IMR-90 (cell line): Measurements from ENCODE around the gene TGM6. TPM values are rescaled to one million over a fixed set of nuclear protein-coding genes. Genes with fewer than 3 reads are reported as not detected.

Source experiments
- ATAC-seq: fragments of 200-7000 bp; cut with Tn5 transposase; 2 replicates; pipeline ENCODE4 v1.9.1; 2020; ENCODE audit warnings: low read depth, mild to moderate bottlenecking, moderate library complexity
- BruUV-seq: library from RNA; stranded (reverse); fragments of 400-500 nt; replicated peaks from 2 replicates; lab custom pipeline; 2021; lab: Mats Ljungman, UMichigan
- CTCF ChIA-PET: fragments of 300-600 bp; formaldehyde crosslinking; extraction: SDS; loops from one replicate; lab custom pipeline; 2021; ENCODE audit warnings: antibody characterized with exemption; lab: Yijun Ruan, JAX
- POLR2A ChIA-PET: fragments of 300-600 bp; sonication (Branson Sonifier 250); formaldehyde crosslinking; loops from one replicate; lab custom pipeline; 2022; ENCODE audit warnings: antibody characterized with exemption; ENCODE audit not compliant: unreplicated experiment; lab: Charles Lee
- DNase-seq: peaks from one replicate; pipeline ENCODE4 v3.0.0; 2013
- H2AFZ ChIP-seq: replicated peaks from 2 replicates; pipeline ENCODE3; 2013; ENCODE audit warnings: low read length, mild to moderate bottlenecking; ENCODE audit not compliant: poor library complexity
- H2AK5ac ChIP-seq: 2 replicates; pipeline ENCODE4 v1.6.1; 2013; ENCODE audit warnings: low read depth, low read length, inconsistent platforms
- H2AK9ac ChIP-seq: replicated peaks from 2 replicates; pipeline ENCODE3; 2013; ENCODE audit warnings: mild to moderate bottlenecking, low read depth, low read length, moderate library complexity; ENCODE audit not compliant: poor library complexity
- H2BK120ac ChIP-seq: 2 replicates; pipeline ENCODE4 v1.6.1; 2013; ENCODE audit warnings: low read depth, low read length, inconsistent platforms
- H2BK15ac ChIP-seq: 3 replicates; pipeline ENCODE4 v1.6.1; 2013; ENCODE audit warnings: low read depth, low read length, inconsistent platforms
- H2BK20ac ChIP-seq: 2 replicates; pipeline ENCODE4 v1.6.1; 2013; ENCODE audit warnings: low read depth, mild to moderate bottlenecking, inconsistent platforms, low read length, moderate library complexity
- H2BK5ac ChIP-seq: 2 replicates; pipeline ENCODE4 v1.6.1; 2013; ENCODE audit warnings: mild to moderate bottlenecking, low read depth, low read length, inconsistent platforms; ENCODE audit not compliant: poor library complexity, severe bottlenecking
- H3K14ac ChIP-seq: replicated peaks from 2 replicates; pipeline ENCODE4 v1.6.1; 2013; ENCODE audit warnings: low read depth, low read length, inconsistent platforms
- H3K18ac ChIP-seq: 2 replicates; pipeline ENCODE4 v1.6.1; 2013; ENCODE audit warnings: low read depth, low read length, control low read depth
- H3K23ac ChIP-seq: 2 replicates; pipeline ENCODE4 v1.6.1; 2013; ENCODE audit warnings: low read depth, low read length, inconsistent platforms
- H3K27ac ChIP-seq: 2 replicates; pipeline ENCODE4 v1.5.1; 2013; ENCODE audit warnings: mild to moderate bottlenecking, control low read depth, low read length; ENCODE audit not compliant: insufficient read depth
- H3K27me3 ChIP-seq: 2 replicates; pipeline ENCODE4 v1.6.1; 2013; ENCODE audit warnings: low read length; ENCODE audit not compliant: control insufficient read depth, insufficient read depth
- H3K36me3 ChIP-seq: 2 replicates; pipeline ENCODE4 v1.6.1; 2013; ENCODE audit warnings: low read length, mixed read lengths; ENCODE audit not compliant: control insufficient read depth, insufficient read depth
- H3K4ac ChIP-seq: 2 replicates; pipeline ENCODE4 v1.6.1; 2013; ENCODE audit warnings: low read depth, low read length, inconsistent platforms
- H3K4me1 ChIP-seq: 2 replicates; pipeline ENCODE4 v1.6.1; 2013; ENCODE audit warnings: low read length, mixed read lengths; ENCODE audit not compliant: control insufficient read depth, insufficient read depth
- H3K4me2 ChIP-seq: 2 replicates; pipeline ENCODE4 v1.6.1; 2013; ENCODE audit warnings: low read depth, mild to moderate bottlenecking, control low read depth, low read length, moderate library complexity
- H3K4me3 ChIP-seq: 2 replicates; pipeline ENCODE4 v1.5.1; 2013; ENCODE audit warnings: low read depth, mild to moderate bottlenecking, control low read depth, low read length, moderate library complexity; ENCODE audit not compliant: insufficient read depth
- H3K56ac ChIP-seq: 2 replicates; pipeline ENCODE4 v1.6.1; 2013; ENCODE audit warnings: low read length, inconsistent platforms; ENCODE audit not compliant: insufficient read depth; ENCODE audit errors: extremely low read depth
- H3K79me1 ChIP-seq, 2 experiments: 2 replicates each; pipeline ENCODE4 v1.6.1; 2013; ENCODE audit warnings: low read length in 2 of 2, inconsistent platforms in 1 of 2, low read depth in 1 of 2
- H3K9ac ChIP-seq: 2 replicates; pipeline ENCODE4 v1.6.1; 2013; ENCODE audit warnings: low read depth, low read length, control low read depth
- H3K9me1 ChIP-seq: 2 replicates; pipeline ENCODE4 v1.6.1; 2013; ENCODE audit warnings: low read length, inconsistent platforms; ENCODE audit not compliant: insufficient read depth
- H3K9me3 ChIP-seq: 2 replicates; pipeline ENCODE4 v1.6.1; 2013; ENCODE audit warnings: low read length; ENCODE audit not compliant: control insufficient read depth, insufficient read depth
- H4K20me1 ChIP-seq: 2 replicates; pipeline ENCODE4 v1.6.1; 2013; ENCODE audit warnings: low read length, inconsistent platforms; ENCODE audit not compliant: insufficient read depth
- H4K5ac ChIP-seq: 2 replicates; pipeline ENCODE4 v1.6.1; 2013; ENCODE audit warnings: mild to moderate bottlenecking, low read depth, low read length, control low read depth
- H4K8ac ChIP-seq, 2 experiments: 2 replicates each; pipeline ENCODE4 v1.6.1; 2013; ENCODE audit warnings: low read depth in 2 of 2, low read length in 2 of 2, control low read depth in 1 of 2, inconsistent platforms in 1 of 2
- H4K91ac ChIP-seq: 2 replicates; pipeline ENCODE4 v1.6.1; 2013; ENCODE audit warnings: low read depth, low read length, inconsistent platforms; ENCODE audit not compliant: insufficient read depth
- BHLHE40 ChIP-seq: fragments of 150-350 bp; IDR thresholded peaks from 2 replicates; pipeline ENCODE4 v1.6.1; 2016; ENCODE audit warnings: mild to moderate bottlenecking, low read depth, low read length
- CEBPB ChIP-seq: IDR thresholded peaks from 2 replicates; pipeline ENCODE4 v1.6.1; 2012; ENCODE audit warnings: low read depth, low read length, improper control_type of control experiment
- CHD1 ChIP-seq: IDR thresholded peaks from 2 replicates; pipeline ENCODE4 v1.6.1; 2012; ENCODE audit warnings: low read depth, low read length, improper control_type of control experiment
- FOS ChIP-seq: fragments of 150-350 bp; IDR thresholded peaks from 2 replicates; pipeline ENCODE4 v1.6.1; 2016; ENCODE audit warnings: low read depth, low read length
- MAFK ChIP-seq: IDR thresholded peaks from 2 replicates; pipeline ENCODE4 v1.6.1; 2012; ENCODE audit warnings: low read depth, low read length, improper control_type of control experiment
- MAZ ChIP-seq: IDR thresholded peaks from 2 replicates; pipeline ENCODE4 v1.6.1; 2012; ENCODE audit warnings: low read depth, mild to moderate bottlenecking, low read length, improper control_type of control experiment, moderate library complexity, borderline replicate concordance
- MXI1 ChIP-seq: IDR thresholded peaks from 2 replicates; pipeline ENCODE4 v1.6.1; 2012; ENCODE audit warnings: low read depth, mild to moderate bottlenecking, low read length, moderate library complexity, borderline replicate concordance
- NFE2L2 ChIP-seq: fragments of 150-350 bp; IDR thresholded peaks from 2 replicates; pipeline ENCODE4 v1.6.1; 2016; ENCODE audit warnings: low read depth, mild to moderate bottlenecking, low read length
- POLR2A ChIP-seq: IDR thresholded peaks from 2 replicates; pipeline ENCODE4 v1.6.1; 2012; ENCODE audit warnings: mild to moderate bottlenecking, low read depth, low read length
- RAD21 ChIP-seq: IDR thresholded peaks from 2 replicates; pipeline ENCODE4 v1.6.1; 2012; ENCODE audit warnings: low read length, improper control_type of control experiment
- RCOR1 ChIP-seq: IDR thresholded peaks from 2 replicates; pipeline ENCODE4 v1.6.1; 2012; ENCODE audit warnings: mild to moderate bottlenecking, low read length, improper control_type of control experiment; ENCODE audit not compliant: insufficient replicate concordance
- RFX5 ChIP-seq: IDR thresholded peaks from 2 replicates; pipeline ENCODE4 v1.8.0; 2012; ENCODE audit warnings: low read depth, mild to moderate bottlenecking, low read length, moderate library complexity
- SMC3 ChIP-seq: fragments of 150-350 bp; IDR thresholded peaks from 2 replicates; pipeline ENCODE4 v1.6.1; 2016; ENCODE audit warnings: low read depth, mild to moderate bottlenecking, antibody characterized with exemption, low read length, moderate library complexity
- WGBS, 2 experiments: methylation state at CpG; one replicate each; pipeline versions ENCODE4 v1.1.5 to v1.1.7; 2013; ENCODE audit warnings: missing lambda C conversion rate in 2 of 2; ENCODE audit not compliant: insufficient read length in 1 of 2; ENCODE audit errors: extremely low coverage in 2 of 2; 5-methylcytosine and 5-hydroxymethylcytosine counted together
- dilution Hi-C: fragments of 300-500 bp; cut with HindIII; formaldehyde crosslinking; loops from one replicate; pipeline ENCODE4 v1.14.3; 2018; ENCODE audit warnings: low sequenced_read_pairs; ENCODE audit not compliant: unreplicated experiment
- in situ Hi-C: fragments of 300-500 bp; cut with MboI; formaldehyde crosslinking; loops from 3 replicates; pipeline ENCODE4 v1.14.3; 2019; ENCODE audit warnings: low sequenced_read_pairs, inconsistent platforms, mixed read lengths
- intact Hi-C: fragments of 100-400 bp; cut with micrococcal nuclease; formaldehyde crosslinking; loops from 2 replicates; pipeline ENCODE4 v1.10.0; 2022
- polyA plus RNA-seq, 3 experiments: library from polyadenylated mRNA; depleted of rRNA; stranded (reverse); fragments of >200 nt; gene quantifications; 2 replicates each; pipeline ENCODE4 v1.2.3, GENCODE V29; 2012; ENCODE audit warnings: low replicate concordance in 1 of 3
- total RNA-seq: library from RNA; depleted of rRNA; stranded (reverse); fragments of >200 nt; gene quantifications from 2 replicates; pipeline ENCODE4 v1.2.3, GENCODE V29; 2012
- TF ChIP-seq, protein P1 (sequence below): fragments of 150-350 bp; IDR thresholded peaks from 2 replicates; pipeline ENCODE4 v1.6.1; 2017; ENCODE audit warnings: mild to moderate bottlenecking, antibody characterized with exemption, low read length, low read depth
- TF ChIP-seq, protein P2 (sequence below): fragments of 150-350 bp; IDR thresholded peaks from 2 replicates; pipeline ENCODE4 v1.6.1; 2016; ENCODE audit warnings: low read depth, mild to moderate bottlenecking, low read length, moderate library complexity, borderline replicate concordance
- TF ChIP-seq, protein P3 (sequence below): conservative IDR thresholded peaks from 2 replicates; pipeline ENCODE4 v1.5.1; 2012; ENCODE audit warnings: mild to moderate bottlenecking, low read depth, low read length, improper control_type of control experiment

Gene TGM6
- total and polyA plus RNA-seq, 2 of the 4 experiments (the other 2 are of a cell fraction) = not detected

DNA sequence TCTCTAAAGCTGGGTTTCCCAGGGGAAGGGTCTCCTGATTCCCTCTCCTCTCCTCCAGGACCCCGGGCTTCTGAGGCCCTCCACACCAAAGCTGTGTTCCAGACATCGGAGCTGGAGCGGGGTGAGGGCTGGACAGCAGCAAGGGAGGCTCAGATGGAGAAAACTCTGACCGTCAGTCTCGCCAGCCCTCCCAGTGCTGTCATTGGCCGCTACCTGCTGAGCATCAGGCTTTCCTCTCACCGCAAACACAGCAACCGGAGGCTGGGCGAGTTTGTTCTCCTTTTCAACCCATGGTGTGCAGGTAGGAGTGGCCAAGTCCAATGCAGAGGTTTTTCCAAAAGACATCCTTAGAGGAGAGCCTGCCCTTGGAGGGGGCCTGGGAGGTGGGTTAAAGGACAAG lies 14.4 kb downstream of the TGM6 start:
- POLR2A ChIA-PET = no interaction called here
- CTCF ChIA-PET = no interaction called here
- H3K27ac ChIP-seq = no peak overlapping the region
- ATAC-seq (no peak), DNase-seq (no peak)
- no peaks in the 10 kb centered on the region for H3K9me1 ChIP-seq
- no peak overlapping the region for H2BK15ac ChIP-seq
- no peak overlapping the region for H3K23ac ChIP-seq
- no peak overlapping the region for H2BK120ac ChIP-seq
- TF ChIP-seq SMC3 (no peak), MAZ (no peak), BHLHE40 (no peak), NFE2L2 (no peak), RAD21 (no peak), FOS (no peak), CEBPB (no peak), MAFK (no peak), RCOR1 (no peak), POLR2A (no peak), CHD1 (no peak), RFX5 (no peak), MXI1 (no peak)
- TF ChIP-seq, protein P1, sequence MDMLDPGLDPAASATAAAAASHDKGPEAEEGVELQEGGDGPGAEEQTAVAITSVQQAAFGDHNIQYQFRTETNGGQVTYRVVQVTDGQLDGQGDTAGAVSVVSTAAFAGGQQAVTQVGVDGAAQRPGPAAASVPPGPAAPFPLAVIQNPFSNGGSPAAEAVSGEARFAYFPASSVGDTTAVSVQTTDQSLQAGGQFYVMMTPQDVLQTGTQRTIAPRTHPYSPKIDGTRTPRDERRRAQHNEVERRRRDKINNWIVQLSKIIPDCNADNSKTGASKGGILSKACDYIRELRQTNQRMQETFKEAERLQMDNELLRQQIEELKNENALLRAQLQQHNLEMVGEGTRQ = no peak
- TF ChIP-seq, protein P2, sequence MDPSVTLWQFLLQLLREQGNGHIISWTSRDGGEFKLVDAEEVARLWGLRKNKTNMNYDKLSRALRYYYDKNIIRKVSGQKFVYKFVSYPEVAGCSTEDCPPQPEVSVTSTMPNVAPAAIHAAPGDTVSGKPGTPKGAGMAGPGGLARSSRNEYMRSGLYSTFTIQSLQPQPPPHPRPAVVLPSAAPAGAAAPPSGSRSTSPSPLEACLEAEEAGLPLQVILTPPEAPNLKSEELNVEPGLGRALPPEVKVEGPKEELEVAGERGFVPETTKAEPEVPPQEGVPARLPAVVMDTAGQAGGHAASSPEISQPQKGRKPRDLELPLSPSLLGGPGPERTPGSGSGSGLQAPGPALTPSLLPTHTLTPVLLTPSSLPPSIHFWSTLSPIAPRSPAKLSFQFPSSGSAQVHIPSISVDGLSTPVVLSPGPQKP = no peak
- TF ChIP-seq, protein P3, sequence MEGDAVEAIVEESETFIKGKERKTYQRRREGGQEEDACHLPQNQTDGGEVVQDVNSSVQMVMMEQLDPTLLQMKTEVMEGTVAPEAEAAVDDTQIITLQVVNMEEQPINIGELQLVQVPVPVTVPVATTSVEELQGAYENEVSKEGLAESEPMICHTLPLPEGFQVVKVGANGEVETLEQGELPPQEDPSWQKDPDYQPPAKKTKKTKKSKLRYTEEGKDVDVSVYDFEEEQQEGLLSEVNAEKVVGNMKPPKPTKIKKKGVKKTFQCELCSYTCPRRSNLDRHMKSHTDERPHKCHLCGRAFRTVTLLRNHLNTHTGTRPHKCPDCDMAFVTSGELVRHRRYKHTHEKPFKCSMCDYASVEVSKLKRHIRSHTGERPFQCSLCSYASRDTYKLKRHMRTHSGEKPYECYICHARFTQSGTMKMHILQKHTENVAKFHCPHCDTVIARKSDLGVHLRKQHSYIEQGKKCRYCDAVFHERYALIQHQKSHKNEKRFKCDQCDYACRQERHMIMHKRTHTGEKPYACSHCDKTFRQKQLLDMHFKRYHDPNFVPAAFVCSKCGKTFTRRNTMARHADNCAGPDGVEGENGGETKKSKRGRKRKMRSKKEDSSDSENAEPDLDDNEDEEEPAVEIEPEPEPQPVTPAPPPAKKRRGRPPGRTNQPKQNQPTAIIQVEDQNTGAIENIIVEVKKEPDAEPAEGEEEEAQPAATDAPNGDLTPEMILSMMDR = no peak
- H3K79me1 ChIP-seq = no peaks in the 10 kb centered on the region
- H4K20me1 ChIP-seq = no peaks in the 10 kb centered on the region
- no peak overlapping the region for H3K9ac ChIP-seq
- no TSS peak for BruUV-seq
- no peak overlapping the region for H4K91ac ChIP-seq
- H3K56ac ChIP-seq = no peak overlapping the region
- no CpG with 5 or more reads among the region's 9 CpGs for WGBS, 2 experiments
- H3K9me3 ChIP-seq = no peaks in the 10 kb centered on the region
- no peak overlapping the region for H3K4ac ChIP-seq
- H3K27me3 ChIP-seq = peaks cover 4% of the 10 kb centered on the region
- H2BK20ac ChIP-seq = no peak overlapping the region
- H3K4me3 ChIP-seq = no peak overlapping the region
- no peaks in the 10 kb centered on the region for H3K36me3 ChIP-seq
- H4K8ac ChIP-seq = no peak overlapping the region
- no peak overlapping the region for H3K4me2 ChIP-seq
- dilution Hi-C loops = no loop called here
- H3K18ac ChIP-seq = no peak overlapping the region
- intact Hi-C loops = no loop called here
- no peak overlapping the region for H4K5ac ChIP-seq
- in situ Hi-C loops = no loop called here
- H2AK5ac ChIP-seq = no peak overlapping the region
- no peak overlapping the region for H2BK5ac ChIP-seq
- H2AK9ac ChIP-seq = no peak overlapping the region
- H2AFZ ChIP-seq = no peak overlapping the region
- H3K14ac ChIP-seq = no peak overlapping the region
- H3K4me1 ChIP-seq = no peaks in the 10 kb centered on the region
